Measurements from ENCODE around the gene EIPR1. TPM values are rescaled to one million over a fixed set of nuclear protein-coding genes. Genes with fewer than 3 reads are reported as not detected.

The EIPR1 gene
- total and polyA plus RNA-seq, 2 of the 4 experiments (the other 2 are of a cell fraction) = 46.5 to 67.4 TPM

DNA sequence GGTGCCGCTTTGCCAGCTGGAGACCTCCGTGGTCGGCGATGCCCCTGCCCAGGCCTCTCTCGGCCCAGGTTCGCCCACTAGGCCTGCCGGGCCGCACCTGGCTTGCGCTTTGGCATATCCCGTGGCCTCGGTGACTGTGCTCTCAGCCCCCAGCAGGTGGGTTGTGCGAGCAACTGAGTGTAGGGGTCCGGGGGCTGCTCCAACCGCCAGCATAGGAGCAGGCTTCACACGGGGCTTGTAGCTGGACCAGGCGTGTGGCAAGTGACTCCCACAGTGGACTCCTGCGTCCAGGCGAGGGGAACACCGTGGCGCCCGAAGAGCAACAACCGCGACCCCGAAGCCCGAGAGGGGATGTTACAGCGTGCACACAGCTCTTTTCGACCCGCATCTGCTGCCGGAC, 11.6 kb upstream of the EIPR1 start:
- no peak overlapping the region for H3K4me2 ChIP-seq (ENCODE audit: low read depth, low read length)
- POLR2A ChIA-PET (ENCODE audit: unreplicated experiment) = no interaction called here
- no peak overlapping the region for H3K14ac ChIP-seq (replicated peaks; ENCODE audit: low read depth, low read length)
- no peak overlapping the region for H2BK5ac ChIP-seq (ENCODE audit: low read depth, low read length, poor library complexity, severe bottlenecking)
- no peak overlapping the region for H3K23ac ChIP-seq (ENCODE audit: low read depth, low read length)
- intact Hi-C loops (cut with micrococcal nuclease) (no loop called here), dilution Hi-C loops (cut with HindIII; ENCODE audit: low sequenced_read_pairs, unreplicated experiment) (no loop called here), in situ Hi-C loops (cut with MboI; ENCODE audit: low sequenced_read_pairs) (no loop called here)
- H3K9me3 ChIP-seq (ENCODE audit: control insufficient read depth, insufficient read depth, low read length) = no peaks in the 10 kb centered on the region
- no peak overlapping the region for H3K27ac ChIP-seq (ENCODE audit: insufficient read depth, low read length)
- H4K5ac ChIP-seq (ENCODE audit: low read depth, low read length) = no peak overlapping the region
- DNase-seq = no peak
- H3K4ac ChIP-seq (ENCODE audit: low read depth, low read length) = no peak overlapping the region
- no peak for TF ChIP-seq CEBPB (IDR thresholded peaks at IDR 0.05; ENCODE audit: low read depth, low read length)
- TF ChIP-seq SMC3 (IDR thresholded peaks at IDR 0.05; ENCODE audit: low read depth, low read length) = no peak
- no peak for TF ChIP-seq RCOR1 (IDR thresholded peaks at IDR 0.05; ENCODE audit: insufficient replicate concordance, low read length)
- TF ChIP-seq MAFK (IDR thresholded peaks at IDR 0.05; ENCODE audit: low read depth, low read length) = no peak
- TF ChIP-seq RFX5 (IDR thresholded peaks at IDR 0.05; ENCODE audit: low read depth, low read length) = no peak
- TF ChIP-seq, protein P1, sequence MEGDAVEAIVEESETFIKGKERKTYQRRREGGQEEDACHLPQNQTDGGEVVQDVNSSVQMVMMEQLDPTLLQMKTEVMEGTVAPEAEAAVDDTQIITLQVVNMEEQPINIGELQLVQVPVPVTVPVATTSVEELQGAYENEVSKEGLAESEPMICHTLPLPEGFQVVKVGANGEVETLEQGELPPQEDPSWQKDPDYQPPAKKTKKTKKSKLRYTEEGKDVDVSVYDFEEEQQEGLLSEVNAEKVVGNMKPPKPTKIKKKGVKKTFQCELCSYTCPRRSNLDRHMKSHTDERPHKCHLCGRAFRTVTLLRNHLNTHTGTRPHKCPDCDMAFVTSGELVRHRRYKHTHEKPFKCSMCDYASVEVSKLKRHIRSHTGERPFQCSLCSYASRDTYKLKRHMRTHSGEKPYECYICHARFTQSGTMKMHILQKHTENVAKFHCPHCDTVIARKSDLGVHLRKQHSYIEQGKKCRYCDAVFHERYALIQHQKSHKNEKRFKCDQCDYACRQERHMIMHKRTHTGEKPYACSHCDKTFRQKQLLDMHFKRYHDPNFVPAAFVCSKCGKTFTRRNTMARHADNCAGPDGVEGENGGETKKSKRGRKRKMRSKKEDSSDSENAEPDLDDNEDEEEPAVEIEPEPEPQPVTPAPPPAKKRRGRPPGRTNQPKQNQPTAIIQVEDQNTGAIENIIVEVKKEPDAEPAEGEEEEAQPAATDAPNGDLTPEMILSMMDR (conservative IDR thresholded peaks at IDR 0.05; ENCODE audit: low read depth, low read length) = no peak
- no peak for TF ChIP-seq BHLHE40 (IDR thresholded peaks at IDR 0.05; ENCODE audit: low read depth, low read length)
- TF ChIP-seq RAD21 (IDR thresholded peaks at IDR 0.05; ENCODE audit: low read length) = no peak
- TF ChIP-seq CHD1 (IDR thresholded peaks at IDR 0.05; ENCODE audit: low read depth, low read length) = no peak
- TF ChIP-seq POLR2A (IDR thresholded peaks at IDR 0.05; ENCODE audit: low read depth, low read length) = no peak
- no peak for TF ChIP-seq NFE2L2 (IDR thresholded peaks at IDR 0.05; ENCODE audit: low read depth, low read length)
- no peak for TF ChIP-seq MAZ (IDR thresholded peaks at IDR 0.05; ENCODE audit: borderline replicate concordance, low read depth, low read length)
- TF ChIP-seq, protein P2, sequence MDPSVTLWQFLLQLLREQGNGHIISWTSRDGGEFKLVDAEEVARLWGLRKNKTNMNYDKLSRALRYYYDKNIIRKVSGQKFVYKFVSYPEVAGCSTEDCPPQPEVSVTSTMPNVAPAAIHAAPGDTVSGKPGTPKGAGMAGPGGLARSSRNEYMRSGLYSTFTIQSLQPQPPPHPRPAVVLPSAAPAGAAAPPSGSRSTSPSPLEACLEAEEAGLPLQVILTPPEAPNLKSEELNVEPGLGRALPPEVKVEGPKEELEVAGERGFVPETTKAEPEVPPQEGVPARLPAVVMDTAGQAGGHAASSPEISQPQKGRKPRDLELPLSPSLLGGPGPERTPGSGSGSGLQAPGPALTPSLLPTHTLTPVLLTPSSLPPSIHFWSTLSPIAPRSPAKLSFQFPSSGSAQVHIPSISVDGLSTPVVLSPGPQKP (IDR thresholded peaks at IDR 0.05; ENCODE audit: borderline replicate concordance, low read depth, low read length) = no peak
- TF ChIP-seq FOS (IDR thresholded peaks at IDR 0.05; ENCODE audit: low read depth, low read length) = no peak
- TF ChIP-seq, protein P3, sequence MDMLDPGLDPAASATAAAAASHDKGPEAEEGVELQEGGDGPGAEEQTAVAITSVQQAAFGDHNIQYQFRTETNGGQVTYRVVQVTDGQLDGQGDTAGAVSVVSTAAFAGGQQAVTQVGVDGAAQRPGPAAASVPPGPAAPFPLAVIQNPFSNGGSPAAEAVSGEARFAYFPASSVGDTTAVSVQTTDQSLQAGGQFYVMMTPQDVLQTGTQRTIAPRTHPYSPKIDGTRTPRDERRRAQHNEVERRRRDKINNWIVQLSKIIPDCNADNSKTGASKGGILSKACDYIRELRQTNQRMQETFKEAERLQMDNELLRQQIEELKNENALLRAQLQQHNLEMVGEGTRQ (IDR thresholded peaks at IDR 0.05; ENCODE audit: low read depth, low read length) = no peak
- TF ChIP-seq MXI1 (IDR thresholded peaks at IDR 0.05; ENCODE audit: borderline replicate concordance, low read depth, low read length) = no peak
- WGBS, 2 experiments (ENCODE audit: extremely low coverage in 2 of 2, insufficient read length in 1 of 2) = 97% methylated on average over 14 of the region's 29 CpGs; no CpG with 5 or more reads in 1 of the 2 experiments
- peaks cover 24 to 58% of the 10 kb centered on the region in 2 experiments for H3K79me1 ChIP-seq (ENCODE audit: low read depth in 1 of 2, low read length in 2 of 2)
- peaks cover 40% of the 10 kb centered on the region for H3K36me3 ChIP-seq (ENCODE audit: control insufficient read depth, insufficient read depth, low read length)
- H2BK120ac ChIP-seq (ENCODE audit: low read depth, low read length) = no peak overlapping the region
- peaks cover 3% of the 10 kb centered on the region; the same call in 1 of the 2 replicates for H3K9me1 ChIP-seq (ENCODE audit: insufficient read depth, low read length)
- H2BK15ac ChIP-seq (ENCODE audit: low read depth, low read length) = no peak overlapping the region
- no peak overlapping the region for H2AK5ac ChIP-seq (ENCODE audit: low read depth, low read length)
- no peak overlapping the region for H2BK20ac ChIP-seq (ENCODE audit: low read depth, low read length)
- H4K20me1 ChIP-seq (ENCODE audit: insufficient read depth, low read length) = peaks cover 30% of the 10 kb centered on the region
- H2AFZ ChIP-seq (replicated peaks; ENCODE audit: low read length, poor library complexity) = no peak overlapping the region
- CTCF ChIA-PET = no interaction called here
- H3K27me3 ChIP-seq (ENCODE audit: control insufficient read depth, insufficient read depth, low read length) = no peaks in the 10 kb centered on the region
- ATAC-seq (ENCODE audit: low read depth) = no peak
- no peak overlapping the region for H3K9ac ChIP-seq (ENCODE audit: low read depth, low read length)
- no peak overlapping the region for H3K18ac ChIP-seq (ENCODE audit: low read depth, low read length)
- peaks cover 4% of the 10 kb centered on the region for H3K4me1 ChIP-seq (ENCODE audit: control insufficient read depth, insufficient read depth, low read length)
- no peak overlapping the region for H3K56ac ChIP-seq (ENCODE audit: extremely low read depth, insufficient read depth, low read length)
- H2AK9ac ChIP-seq (replicated peaks; ENCODE audit: low read depth, low read length, poor library complexity) = no peak overlapping the region
- H3K4me3 ChIP-seq (ENCODE audit: insufficient read depth, low read depth, low read length) = no peak overlapping the region
- H4K8ac ChIP-seq (ENCODE audit: low read depth in 2 of 2, low read length in 2 of 2) = no peak overlapping the region
- no peak overlapping the region for H4K91ac ChIP-seq (ENCODE audit: insufficient read depth, low read depth, low read length)
- no TSS peak for BruUV-seq (replicated peaks)

Data from IMR-90 (cell line).